Measurements from ENCODE around the gene TMOD4. TPM values are rescaled to one million over a fixed set of nuclear protein-coding genes. Genes with fewer than 3 reads are reported as not detected.

TMOD4 gene
- total RNA-seq, 1 donor from 2014 or later: not detected

DNA sequence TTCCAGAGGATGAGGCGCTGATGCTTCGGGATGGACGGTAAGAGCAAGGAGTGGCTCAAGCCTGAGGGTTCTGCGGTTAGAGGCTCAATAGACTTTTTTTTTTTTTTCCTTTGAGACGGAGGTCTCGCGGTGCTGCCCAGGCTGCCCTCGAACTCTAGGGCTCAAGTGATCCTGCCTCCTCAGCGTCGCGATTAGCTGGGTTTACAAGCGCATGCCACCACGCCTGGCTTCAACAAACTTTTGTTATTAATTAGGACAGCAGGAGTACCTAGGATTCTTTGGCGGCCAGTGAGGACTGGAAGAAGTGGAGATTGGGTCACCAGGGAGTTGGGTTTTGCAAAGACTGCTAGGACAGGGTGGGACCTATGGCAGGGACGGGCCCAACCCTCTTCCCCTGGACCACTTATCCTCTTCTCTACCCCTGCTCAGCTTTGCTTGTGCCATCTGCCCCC is 9.2 kb downstream of the TMOD4 start:
- DNase-seq (ENCODE audit: low read depth): peak; percentile 54

GRCh38 chr1:151165738-151166504 is 9.9 kb downstream of the TMOD4 start, which contains the start of the genes LYSMD1 and SCNM1:
Gene LYSMD1 (minus strand): TSS chr1:151165902. CDS start chr1:151165258, 644 bp downstream.
Gene SCNM1 (plus strand): TSS chr1:151166144. CDS start chr1:151166153, 9 bp downstream.
- H3K36me3 ChIP-seq (ENCODE audit: control insufficient read depth, insufficient read depth, low read length): peaks cover 8% of the 10 kb centered on the region
- DNase-seq (ENCODE audit: low read depth): peak; percentile 95
- peak; percentile 77 for FAIRE-seq
- H3K4me3 ChIP-seq (ENCODE audit: low read depth, low read length): peak within 1 kb of the TSS; percentile 66
- no peaks in the 10 kb centered on the region for H3K27me3 ChIP-seq (ENCODE audit: control insufficient read depth, insufficient read depth, low read length)
- TF ChIP-seq, protein P1, sequence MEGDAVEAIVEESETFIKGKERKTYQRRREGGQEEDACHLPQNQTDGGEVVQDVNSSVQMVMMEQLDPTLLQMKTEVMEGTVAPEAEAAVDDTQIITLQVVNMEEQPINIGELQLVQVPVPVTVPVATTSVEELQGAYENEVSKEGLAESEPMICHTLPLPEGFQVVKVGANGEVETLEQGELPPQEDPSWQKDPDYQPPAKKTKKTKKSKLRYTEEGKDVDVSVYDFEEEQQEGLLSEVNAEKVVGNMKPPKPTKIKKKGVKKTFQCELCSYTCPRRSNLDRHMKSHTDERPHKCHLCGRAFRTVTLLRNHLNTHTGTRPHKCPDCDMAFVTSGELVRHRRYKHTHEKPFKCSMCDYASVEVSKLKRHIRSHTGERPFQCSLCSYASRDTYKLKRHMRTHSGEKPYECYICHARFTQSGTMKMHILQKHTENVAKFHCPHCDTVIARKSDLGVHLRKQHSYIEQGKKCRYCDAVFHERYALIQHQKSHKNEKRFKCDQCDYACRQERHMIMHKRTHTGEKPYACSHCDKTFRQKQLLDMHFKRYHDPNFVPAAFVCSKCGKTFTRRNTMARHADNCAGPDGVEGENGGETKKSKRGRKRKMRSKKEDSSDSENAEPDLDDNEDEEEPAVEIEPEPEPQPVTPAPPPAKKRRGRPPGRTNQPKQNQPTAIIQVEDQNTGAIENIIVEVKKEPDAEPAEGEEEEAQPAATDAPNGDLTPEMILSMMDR (IDR thresholded peaks at IDR 0.05; ENCODE audit: insufficient read depth, low read length, severe bottlenecking): no peak

More for the DNA sequence above, 9.2 kb downstream of the TMOD4 start:
- Histone ChIP-seq H3K4me3 (ENCODE audit: low read depth, low read length) (peak overlapping the region; percentile 66), H3K36me3 (ENCODE audit: control insufficient read depth, insufficient read depth, low read length) (peaks cover 6% of the 10 kb centered on the region), H3K27me3 (ENCODE audit: control insufficient read depth, insufficient read depth, low read length) (no peaks in the 10 kb centered on the region)
- no peak for FAIRE-seq
- TF ChIP-seq, protein P1 (IDR thresholded peaks at IDR 0.05; ENCODE audit: insufficient read depth, low read length, severe bottlenecking): no peak

GRCh38 chr1:151165281-151165737 is 10.5 kb downstream of the TMOD4 start:
- peak overlapping the region; percentile 66 for H3K4me3 ChIP-seq (ENCODE audit: low read depth, low read length)
- peaks cover 11% of the 10 kb centered on the region for H3K36me3 ChIP-seq (ENCODE audit: control insufficient read depth, insufficient read depth, low read length)
- FAIRE-seq (no peak), DNase-seq (ENCODE audit: low read depth) (peak; percentile 16)
- TF ChIP-seq, protein P1 (IDR thresholded peaks at IDR 0.05; ENCODE audit: insufficient read depth, low read length, severe bottlenecking): no peak
- H3K27me3 ChIP-seq (ENCODE audit: control insufficient read depth, insufficient read depth, low read length): no peaks in the 10 kb centered on the region

DNA sequence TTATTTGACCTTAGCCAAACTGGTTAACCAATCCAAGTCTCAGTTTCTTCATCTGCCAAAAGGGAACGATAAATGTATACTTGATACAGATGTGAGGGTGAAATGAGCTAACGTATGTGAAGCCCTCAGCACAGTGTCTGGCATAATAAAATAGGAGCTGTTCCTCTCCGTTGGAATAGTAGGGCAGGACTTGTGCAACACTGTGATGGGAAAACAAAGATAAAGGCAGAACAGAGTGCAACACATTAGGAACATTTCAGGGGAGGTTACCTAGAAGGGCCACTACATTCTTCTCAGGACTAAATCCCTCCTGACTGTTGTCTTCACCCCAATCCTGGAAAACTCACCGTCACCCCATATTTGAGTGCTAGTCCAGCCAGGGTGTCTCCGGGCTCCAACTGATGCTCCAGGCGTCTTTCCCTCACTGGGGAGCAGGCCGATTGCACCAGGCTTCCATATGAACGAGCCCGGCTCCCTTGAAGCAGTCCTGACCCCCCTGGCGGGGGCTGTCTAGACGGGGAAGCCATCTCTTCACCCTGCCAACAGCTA is 11.0 kb downstream of the TMOD4 start:
- TF ChIP-seq, protein P1 (IDR thresholded peaks at IDR 0.05; ENCODE audit: insufficient read depth, low read length, severe bottlenecking): no peak
- FAIRE-seq (no peak), DNase-seq (ENCODE audit: low read depth) (no peak)
- peaks cover 12% of the 10 kb centered on the region for H3K36me3 ChIP-seq (ENCODE audit: control insufficient read depth, insufficient read depth, low read length)
- peak overlapping the region; percentile 66 for H3K4me3 ChIP-seq (ENCODE audit: low read depth, low read length)
- H3K27me3 ChIP-seq (ENCODE audit: control insufficient read depth, insufficient read depth, low read length): no peaks in the 10 kb centered on the region

DNA sequence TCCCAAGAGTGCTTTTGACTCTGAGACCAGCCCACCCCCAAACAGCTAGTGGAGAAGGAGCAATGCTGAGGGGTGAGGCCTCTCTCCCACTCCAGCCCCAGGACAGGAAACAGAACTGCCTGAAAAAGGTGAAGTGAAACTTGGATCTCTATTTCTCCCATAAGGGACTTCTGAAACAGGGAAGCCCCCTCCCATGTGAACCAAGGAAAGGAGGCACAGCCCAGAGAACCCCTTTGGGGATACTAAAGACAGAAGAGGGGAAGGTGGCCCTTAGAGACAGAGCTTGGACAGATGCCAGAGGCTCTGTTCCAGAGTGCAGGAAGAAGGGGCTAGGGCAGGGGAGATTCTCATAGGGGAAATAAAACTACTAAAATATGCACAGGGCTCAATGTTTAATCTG is 16.4 kb downstream of the TMOD4 start:
- H3K36me3 ChIP-seq (ENCODE audit: control insufficient read depth, insufficient read depth, low read length): peaks cover 10% of the 10 kb centered on the region
- no peaks in the 10 kb centered on the region for H3K27me3 ChIP-seq (ENCODE audit: control insufficient read depth, insufficient read depth, low read length)
- no peak for FAIRE-seq
- no peak overlapping the region for H3K4me3 ChIP-seq (ENCODE audit: low read depth, low read length)
- DNase-seq (ENCODE audit: low read depth): no peak
- TF ChIP-seq, protein P1 (IDR thresholded peaks at IDR 0.05; ENCODE audit: insufficient read depth, low read length, severe bottlenecking): no peak
